HG03565 (cell line): ENCODE results near the gene CAP2.
"Not testable (repeated sequence)": the region's sequence is repeated elsewhere in the genome, so short reads cannot be mapped to it uniquely, and the experiment has no call there.

Source experiments
- ATAC-seq: cut with Tn5 transposase; IDR thresholded peaks from one replicate; pipeline ENCODE4 v1.9.1; 2021; ENCODE audit warnings: mild to moderate bottlenecking, moderate library complexity; ENCODE audit not compliant: unreplicated experiment

The CAP2 gene

GRCh38 chr6:17565399-17565798 lies 172.0 kb downstream of the CAP2 start:
- no peak for ATAC-seq

DNA sequence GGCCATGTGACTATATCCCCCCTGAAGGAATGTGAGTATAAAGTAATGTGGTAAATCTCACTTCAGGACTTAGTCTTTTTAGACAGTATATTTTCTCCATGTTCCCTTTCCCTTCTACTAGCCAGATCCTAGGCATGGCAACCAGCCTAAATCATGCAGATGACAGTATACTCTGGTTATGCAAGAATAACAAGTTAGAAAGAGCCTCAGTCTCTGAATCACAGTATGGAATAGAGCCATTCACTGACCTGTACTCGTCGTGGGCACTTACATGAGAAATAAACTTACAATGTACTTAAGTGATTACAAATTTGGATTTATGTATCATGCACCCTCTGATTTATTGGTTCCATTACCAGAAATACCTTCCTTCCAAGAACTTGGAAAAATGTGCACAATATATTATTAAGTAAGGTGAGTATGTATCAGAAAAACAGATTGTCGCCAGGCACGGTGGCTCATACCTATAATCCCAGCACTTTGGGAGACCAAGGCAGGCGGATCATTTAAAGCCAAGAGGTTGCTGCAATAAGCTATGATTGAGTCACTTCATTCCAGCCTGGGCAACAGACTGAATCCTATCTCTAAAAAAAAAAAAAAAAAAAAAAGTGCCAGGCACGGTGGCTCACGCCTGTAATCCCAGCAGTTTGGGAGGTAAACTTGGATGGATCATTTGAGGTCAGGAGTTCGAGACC lies 181.6 kb downstream of the CAP2 start:
- ATAC-seq, result no peak

- no peak for ATAC-seq
Observed at GRCh38 chr6:17577059-17577458, 183.7 kb downstream of the CAP2 start.

- ATAC-seq, result no peak
Observed at GRCh38 chr6:17580518-17581048, 187.2 kb downstream of the CAP2 start.

DNA sequence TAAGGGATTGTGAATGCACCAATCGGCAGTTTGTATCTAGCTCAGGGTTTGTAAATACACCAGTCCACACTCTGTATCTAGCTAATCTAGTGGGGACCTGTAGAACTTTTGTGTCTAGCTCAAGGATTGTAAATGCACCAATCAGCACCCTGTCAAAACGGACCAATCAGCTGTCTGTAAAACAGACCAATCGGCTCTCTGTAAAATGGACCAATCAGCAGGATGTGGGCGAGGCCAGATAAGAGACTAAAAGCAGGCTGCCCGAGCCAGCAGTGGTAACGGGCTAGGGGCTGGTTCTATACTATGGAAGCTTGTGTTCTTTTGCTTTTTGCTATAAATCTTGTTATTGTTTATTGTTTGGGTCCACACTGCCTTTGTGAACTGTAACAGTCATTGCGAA lies 187.9 kb downstream of the CAP2 start:
- not testable (repeated sequence) for ATAC-seq

- no peak for ATAC-seq
Observed at GRCh38 chr6:17583811-17584210, 190.4 kb downstream of the CAP2 start.

GRCh38 chr6:17584241-17584803 lies 190.9 kb downstream of the CAP2 start:
- peak; percentile 36 for ATAC-seq

- ATAC-seq, result no peak
Observed at GRCh38 chr6:17585766-17586490, 192.5 kb downstream of the CAP2 start.

GRCh38 chr6:17586623-17587022 lies 193.2 kb downstream of the CAP2 start:
- ATAC-seq, result not testable (repeated sequence)

DNA sequence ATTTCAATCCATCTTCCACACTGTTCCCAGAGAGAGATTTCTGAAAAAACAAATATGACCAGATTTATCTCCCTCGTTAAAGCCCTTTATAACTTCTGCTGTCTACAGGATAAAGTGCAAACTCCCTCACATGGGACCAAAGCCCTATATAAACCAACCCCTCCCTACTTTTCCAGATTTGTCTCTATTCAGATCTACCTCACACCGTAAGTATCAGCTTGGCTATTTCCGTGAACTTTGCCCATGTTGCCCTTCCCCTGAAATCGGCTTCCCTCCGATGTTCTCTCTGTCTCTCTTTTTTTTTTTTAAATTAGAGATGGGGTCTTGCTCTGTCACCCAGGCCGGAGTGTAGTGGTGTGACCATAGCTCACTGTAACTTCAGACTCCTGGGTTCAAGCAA lies 194.6 kb downstream of the CAP2 start:
- ATAC-seq, result no peak

DNA sequence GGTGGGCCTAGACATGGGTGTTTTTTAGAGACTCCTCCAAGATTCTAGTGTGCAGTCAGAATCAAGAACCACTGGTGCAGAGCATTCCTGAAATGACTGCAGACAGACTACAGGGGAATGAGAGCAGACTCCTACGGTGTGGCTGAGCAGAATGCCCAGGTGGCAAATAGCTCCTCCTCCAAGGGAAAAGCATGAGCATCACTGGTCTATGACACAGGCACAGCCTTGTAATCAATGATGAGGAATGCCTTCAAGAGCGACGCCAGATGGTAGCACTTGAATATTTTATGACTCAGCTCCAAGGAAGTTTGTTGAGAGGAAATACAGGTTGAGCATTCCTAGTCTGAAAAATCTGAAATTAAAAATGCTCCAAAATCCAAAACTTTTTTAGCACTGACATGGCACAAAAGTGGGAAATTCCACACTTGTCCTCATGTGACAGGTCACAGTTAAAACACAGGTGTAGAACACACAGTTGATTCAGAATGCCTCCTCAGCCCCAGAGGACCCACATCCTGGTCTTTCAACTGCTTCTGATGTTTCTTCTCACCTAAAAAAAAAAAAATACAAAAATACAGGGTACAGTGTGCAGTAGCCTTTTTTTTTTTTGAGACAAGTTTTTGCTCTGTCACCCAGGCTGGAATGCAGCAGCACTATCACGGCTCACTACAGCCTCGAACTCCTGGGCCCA lies 196.2 kb downstream of the CAP2 start:
- ATAC-seq, result peak; percentile 61

DNA sequence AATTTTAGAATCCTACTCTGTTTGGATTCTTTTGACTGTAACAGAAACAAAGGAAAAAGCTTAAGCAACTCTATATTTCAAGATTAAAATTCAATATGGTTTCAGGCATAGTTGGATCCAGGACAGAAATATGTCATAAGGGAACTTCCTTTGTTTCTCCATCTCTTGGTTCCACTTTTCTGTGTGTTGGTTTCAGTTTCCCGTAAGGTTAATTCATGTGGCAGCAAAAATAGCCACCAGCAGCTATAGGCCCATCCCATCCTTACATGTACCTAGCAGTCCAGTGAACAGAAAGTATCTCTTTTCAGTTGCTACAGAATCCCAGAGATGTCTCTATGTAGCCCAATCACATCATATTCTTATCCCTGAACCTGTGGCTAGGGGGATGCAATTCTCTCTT lies 197.9 kb downstream of the CAP2 start:
- no peak for ATAC-seq

DNA sequence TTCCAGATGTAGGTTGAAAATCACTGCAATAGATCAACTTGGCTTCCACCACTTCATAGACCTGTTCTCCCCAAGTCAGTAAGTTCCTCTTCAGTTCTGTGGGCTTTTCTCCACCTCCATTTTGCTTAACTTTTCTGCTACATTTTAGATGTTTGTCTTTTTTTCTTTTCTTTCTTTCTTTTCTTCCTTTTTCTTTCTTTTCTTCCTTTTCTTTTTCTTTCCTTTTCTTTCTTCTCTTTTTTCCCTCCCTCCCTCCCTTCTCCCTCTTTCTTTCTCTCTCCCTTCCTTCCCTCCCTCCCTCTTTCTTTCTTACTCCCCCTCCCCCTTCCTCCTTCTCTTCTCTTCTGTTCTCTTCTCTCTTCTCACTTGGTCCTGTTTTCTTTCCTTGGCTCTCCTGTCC lies 199.9 kb downstream of the CAP2 start:
- no peak for ATAC-seq

- ATAC-seq, result no peak
Observed at GRCh38 chr6:17596085-17596484, 202.7 kb downstream of the CAP2 start.

DNA sequence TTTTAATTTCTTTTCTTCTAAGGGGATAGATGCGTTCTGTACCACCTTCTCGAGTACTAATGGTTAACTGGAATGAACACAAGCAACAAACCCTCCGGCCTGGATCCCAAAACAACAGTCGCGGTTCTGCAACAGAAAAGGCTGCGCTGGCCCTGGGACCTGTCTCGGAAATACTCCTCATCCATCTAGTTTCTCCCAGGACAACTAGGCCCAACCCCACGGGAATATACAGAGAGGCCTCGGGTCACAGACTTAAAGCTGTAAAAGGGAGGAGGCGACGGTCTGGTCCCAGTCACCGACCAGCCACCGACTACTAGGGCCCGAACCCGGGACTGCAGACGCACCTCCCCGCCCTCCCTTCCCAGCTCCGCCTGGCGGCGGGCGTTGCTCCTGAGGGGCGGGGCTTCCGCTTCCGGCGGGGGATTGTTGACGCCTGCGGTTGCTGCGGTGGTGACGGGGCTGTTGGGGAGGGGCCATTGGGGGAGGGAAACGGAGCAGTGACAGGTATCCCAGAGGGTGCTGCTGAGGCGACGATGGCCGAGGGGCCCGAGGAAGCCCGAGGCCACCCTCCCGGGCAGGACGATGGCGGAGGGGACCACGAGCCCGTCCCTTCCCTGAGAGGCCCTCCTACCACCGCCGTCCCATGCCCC lies 206.6 kb downstream of the CAP2 start, which contains the start of gene FAM8A1:
FAM8A1 (plus strand) TSS at position 426 of the 650 bp plus-strand sequence; CDS start at position 534, 108 bp downstream.
- peak; percentile 74 for ATAC-seq

- ATAC-seq, result peak; percentile 33
Observed at GRCh38 chr6:17600527-17601385, 207.4 kb downstream of the CAP2 start.

- ATAC-seq, result no peak
Observed at GRCh38 chr6:17601386-17601703, 207.9 kb downstream of the CAP2 start.

GRCh38 chr6:17602888-17603287 lies 209.5 kb downstream of the CAP2 start:
- no peak for ATAC-seq

DNA sequence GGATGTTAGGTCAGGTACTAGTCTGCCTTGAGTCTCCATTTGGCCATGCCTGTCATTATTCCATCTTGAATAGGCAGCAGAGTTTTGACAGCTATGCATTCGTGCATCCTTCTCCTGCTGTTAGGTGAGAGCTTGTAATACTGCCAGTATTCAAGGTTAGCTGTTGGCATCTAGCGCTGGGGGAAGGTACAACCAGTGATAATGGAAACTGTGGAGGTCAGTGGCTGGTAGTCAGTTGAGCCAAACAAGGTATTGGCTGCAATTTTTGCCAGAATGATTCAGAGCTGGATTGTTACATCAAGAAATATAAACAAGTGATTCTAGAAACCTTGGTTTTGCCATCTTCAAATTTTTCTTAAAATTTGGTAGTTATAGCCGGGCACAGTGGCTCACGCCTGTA lies 213.2 kb downstream of the CAP2 start:
- ATAC-seq, result no peak
